Frontal cortex (tissue), 4 donors: Measurements from ENCODE around the gene RAD21L1. TPM values are rescaled to one million over a fixed set of nuclear protein-coding genes. Genes with fewer than 3 reads are reported as not detected.
"Not testable (repeated sequence)": the region's sequence is repeated elsewhere in the genome, so short reads cannot be mapped to it uniquely, and the experiment has no call there.

Experiments
- DNase-seq, 2 donors: peaks; one replicate each; pipeline ENCODE4 v3.0.0; 2012; ENCODE audit warnings: low spot score in 2 of 2
- FAIRE-seq: peaks from 2 replicates; lab custom pipeline; 2012; peaks lifted over from hg19 to GRCh38; lab: Jason Lieb, UNC
- total RNA-seq: library from RNA; depleted of rRNA; stranded (reverse); fragments of >200 nt; gene quantifications from one replicate; pipeline ENCODE4 v1.2.3, GENCODE V29; 2014
- donor health status: control.
- donor health status: control.
- donor health status: control.

RAD21L1 gene
- total RNA-seq, 1 donor from 2014 or later = under 0.01 TPM

- DNase-seq (no peak), FAIRE-seq (no peak)
These were observed 27.1 kb upstream of the RAD21L1 start for GRCh38 chr20:1198751-1199150.

DNA sequence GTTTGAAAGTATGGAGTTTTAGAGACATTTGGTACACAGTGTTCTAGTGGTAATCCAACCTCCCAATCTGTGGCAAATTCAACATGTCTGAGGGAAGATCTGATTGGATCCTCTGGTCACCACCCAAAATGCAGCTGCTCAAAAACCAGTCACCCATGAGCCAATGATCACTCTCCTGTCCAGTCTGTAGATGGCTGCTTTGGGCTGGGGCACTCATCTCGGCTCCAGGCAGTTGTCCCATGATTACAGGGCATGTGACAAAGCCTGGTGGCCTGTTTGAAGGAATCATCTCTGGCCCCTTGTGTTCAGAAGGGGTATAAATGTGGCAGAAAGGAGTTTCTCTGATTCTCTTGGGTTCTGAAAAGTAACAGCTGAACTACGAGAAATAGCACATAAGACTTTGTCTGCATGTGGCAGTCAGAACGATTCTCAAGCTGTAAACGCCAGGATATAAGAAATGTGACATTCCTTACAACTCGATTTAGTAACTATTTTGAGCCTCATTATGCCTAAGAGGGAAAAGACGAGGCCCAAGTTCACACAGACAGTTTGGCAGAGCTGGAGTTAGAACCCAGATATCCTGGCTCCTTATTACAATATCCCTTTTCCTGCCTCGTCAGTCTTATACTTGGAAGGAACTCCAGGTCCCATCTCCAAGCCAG lies 26.5 kb upstream of the RAD21L1 start:
- DNase-seq (no peak), FAIRE-seq (no peak)

GRCh38 chr20:1199964-1200363 lies 25.9 kb upstream of the RAD21L1 start:
- DNase-seq (no peak), FAIRE-seq (no peak)

DNA sequence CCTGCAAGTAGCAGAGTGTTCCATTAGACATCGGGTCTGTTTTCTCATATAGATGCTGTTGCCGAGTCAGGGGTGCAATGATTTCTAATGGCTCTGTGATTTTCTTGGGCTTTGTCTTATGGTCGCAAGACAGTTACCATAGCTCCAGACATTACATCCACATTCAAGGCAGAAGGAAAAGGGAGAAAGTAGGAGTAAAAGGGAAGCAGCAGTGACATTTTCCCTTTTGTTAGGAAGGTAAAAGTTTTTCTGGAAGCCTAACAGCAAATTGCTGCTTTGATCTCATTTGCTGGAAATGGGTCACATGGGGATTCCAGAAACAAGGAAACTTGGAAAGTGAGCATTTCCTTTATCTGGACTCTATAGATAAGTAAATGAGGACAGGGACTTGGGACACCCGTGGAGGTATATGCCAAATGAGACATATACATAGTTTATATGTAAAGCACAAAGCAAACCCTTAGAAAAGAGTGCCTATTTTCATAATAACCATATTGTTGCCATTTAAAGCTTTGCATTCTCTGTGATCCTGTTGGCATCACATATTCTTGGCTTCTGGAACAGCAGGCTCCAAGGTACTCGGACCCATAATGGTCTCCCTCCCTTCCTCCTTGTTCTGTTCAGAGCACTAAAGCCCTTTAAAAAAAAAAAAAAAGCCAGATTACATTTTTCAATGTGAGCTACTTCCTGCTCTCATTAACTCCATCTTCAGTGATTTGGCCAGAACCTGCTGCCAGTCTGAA lies 22.9 kb upstream of the RAD21L1 start, which contains the start of gene C20orf202:
Gene C20orf202 (plus strand): TSS at position 693 of the 743 bp plus-strand sequence. CDS start 132 bp downstream, outside the sequence.
- FAIRE-seq (no peak), DNase-seq (no peak)

- DNase-seq (no peak), FAIRE-seq (no peak)
These were observed 22.2 kb upstream of the RAD21L1 start for GRCh38 chr20:1203630-1204029.

GRCh38 chr20:1204113-1204512 lies 21.7 kb upstream of the RAD21L1 start:
- DNase-seq (no peak), FAIRE-seq (no peak)

DNA sequence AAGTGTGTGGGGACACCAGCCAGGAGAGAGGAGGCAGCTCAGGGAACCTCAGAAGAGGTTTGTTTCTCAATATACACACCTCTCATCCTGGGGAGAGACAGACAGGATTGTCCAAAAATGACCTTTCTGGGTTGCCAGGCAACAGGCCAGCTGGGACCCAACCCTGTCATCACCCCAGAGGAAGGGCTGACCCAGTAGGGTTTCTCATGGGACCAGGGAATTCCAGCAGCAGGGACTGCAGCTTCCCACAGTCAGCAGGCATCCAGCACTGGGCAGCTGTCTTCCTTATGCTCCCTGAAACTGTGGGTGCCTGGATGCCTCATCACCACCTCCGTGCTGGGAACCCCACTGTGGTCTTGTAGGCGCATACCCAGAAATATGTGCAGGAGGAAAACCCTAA lies 21.3 kb upstream of the RAD21L1 start:
- DNase-seq = no peak
- FAIRE-seq = no peak

GRCh38 chr20:1205802-1206201 lies 20.0 kb upstream of the RAD21L1 start:
- no peak for FAIRE-seq
- no peak for DNase-seq

DNA sequence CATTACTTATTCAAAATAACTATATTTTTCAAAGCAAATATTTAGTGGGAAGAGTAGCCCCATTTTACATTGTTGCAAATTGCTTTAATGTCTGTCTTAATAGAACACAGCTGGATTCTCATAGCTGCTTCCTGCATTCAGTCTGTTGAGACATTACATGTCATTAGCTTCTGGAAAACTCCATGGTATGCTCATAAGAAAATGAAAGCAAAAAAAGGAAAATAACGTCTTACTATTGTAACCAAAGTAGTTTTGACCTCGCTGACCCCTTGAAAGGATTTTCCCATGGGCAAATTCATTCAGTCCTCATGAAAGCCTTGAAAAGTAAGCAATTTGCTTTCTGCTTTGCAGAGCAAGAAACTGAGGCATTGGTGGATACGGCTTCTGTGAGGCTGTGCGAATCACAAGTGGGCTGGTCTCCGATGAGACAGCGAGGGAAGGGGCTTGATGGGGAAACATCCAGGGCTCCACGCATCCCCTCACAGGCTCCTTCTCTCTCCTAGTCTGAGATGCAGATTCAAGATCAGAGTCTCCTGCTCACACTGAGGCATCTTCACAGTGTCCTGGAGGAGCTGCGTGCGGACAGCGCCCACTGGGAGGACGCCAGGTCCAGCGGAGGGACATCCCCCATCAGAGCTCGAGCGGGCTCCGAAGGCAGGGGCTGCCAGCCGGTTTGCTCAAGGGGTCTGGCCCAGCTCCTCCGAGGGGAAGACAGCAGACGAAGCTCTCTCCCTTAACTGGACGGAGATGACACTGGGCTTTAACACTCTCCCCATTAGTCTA lies 19.3 kb upstream of the RAD21L1 start:
- no peak for DNase-seq
- no peak for FAIRE-seq

GRCh38 chr20:1207293-1207878 lies 18.5 kb upstream of the RAD21L1 start:
- FAIRE-seq (no peak), DNase-seq (no peak)

DNA sequence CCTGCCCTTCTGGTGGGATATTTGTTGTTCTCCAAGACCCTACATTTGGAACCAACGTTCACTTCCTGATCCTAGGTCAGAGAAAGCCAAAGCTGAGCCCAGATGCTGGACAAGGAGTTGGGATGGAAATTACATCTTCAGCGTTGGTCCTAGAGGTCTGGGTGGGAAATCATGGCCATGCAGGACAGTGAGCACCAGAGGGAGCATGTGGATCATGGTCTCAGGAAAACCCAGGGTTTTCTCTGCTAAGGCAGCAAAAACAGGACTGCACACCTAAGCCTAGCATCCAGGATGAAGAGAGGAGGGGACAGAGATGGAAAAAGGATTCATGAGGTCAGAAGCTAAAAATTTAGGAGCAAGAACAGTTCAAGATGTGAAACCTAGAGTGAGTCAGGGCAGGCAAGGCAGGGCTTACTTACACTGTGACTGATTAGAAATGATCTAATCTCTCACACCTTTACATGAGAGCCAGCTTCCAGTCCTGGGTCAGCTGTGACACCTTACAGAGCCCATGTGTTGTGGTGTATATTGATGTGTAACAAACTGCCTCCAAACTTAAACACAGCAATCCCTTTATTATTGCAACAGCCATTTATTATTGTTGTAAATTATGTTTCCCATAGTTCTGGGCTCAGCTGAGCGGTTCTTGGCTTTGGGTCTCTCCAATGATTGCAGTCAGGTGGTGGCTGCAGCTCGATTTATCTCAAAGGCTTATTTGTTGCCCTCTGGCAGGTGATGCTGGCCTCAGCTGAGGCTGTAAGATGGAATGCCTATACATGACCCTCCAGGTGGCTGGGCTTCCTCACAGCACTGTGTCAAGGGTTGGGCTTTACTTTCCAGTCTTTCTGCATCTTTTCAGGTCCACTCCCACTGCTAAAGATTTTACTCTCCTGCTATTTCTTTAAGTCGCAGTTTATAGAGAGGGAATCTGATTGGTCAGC lies 16.1 kb upstream of the RAD21L1 start:
- DNase-seq (no peak), FAIRE-seq (no peak)

GRCh38 chr20:1210501-1210900 lies 15.3 kb upstream of the RAD21L1 start:
- FAIRE-seq = no peak

GRCh38 chr20:1212023-1212422 lies 13.8 kb upstream of the RAD21L1 start:
- DNase-seq (no peak), FAIRE-seq (no peak)

More at GRCh38 chr20:1210501-1210900, 15.3 kb upstream of the RAD21L1 start:
- DNase-seq = no peak

DNA sequence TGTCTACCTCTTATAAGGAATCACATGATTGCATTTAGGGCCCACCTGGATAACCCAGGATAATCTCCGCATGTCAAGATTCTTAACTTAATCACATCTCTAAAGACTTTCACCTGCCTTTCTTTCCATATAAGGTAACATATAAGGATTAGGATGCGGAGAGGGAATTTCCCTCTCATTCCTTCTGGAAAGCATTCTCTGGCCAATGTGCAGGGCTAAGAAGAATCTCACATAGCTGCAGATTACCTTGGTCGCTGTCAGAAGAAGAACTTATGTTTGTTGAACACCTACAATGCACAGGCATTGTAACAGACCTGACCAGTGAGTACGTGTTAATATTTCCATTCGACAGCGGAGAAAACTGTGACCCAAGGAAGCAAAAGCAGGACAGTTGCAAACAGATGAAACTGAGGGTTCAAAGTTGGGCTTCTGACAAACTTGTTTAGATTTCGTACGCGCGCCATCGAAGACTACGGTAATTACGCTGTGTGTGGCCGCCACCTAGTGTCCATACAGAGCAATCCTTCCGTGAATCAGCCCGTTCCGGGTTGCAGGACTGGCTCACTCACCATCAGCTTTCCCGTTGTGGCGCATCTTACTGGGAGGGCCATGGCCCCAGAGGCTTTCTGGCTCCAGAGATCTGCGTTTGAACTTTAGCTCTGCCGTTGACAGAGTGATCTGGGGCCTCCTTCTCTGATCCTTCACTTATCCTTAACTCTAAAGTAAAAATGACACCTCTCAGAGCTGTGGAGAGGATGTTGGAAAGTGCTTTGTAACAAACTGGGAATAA lies 13.0 kb upstream of the RAD21L1 start:
- FAIRE-seq = no peak
- DNase-seq = peak; percentile 32 to 63

- DNase-seq = no peak
- FAIRE-seq = no peak
These were observed 11.0 kb upstream of the RAD21L1 start for GRCh38 chr20:1214838-1215261.

DNA sequence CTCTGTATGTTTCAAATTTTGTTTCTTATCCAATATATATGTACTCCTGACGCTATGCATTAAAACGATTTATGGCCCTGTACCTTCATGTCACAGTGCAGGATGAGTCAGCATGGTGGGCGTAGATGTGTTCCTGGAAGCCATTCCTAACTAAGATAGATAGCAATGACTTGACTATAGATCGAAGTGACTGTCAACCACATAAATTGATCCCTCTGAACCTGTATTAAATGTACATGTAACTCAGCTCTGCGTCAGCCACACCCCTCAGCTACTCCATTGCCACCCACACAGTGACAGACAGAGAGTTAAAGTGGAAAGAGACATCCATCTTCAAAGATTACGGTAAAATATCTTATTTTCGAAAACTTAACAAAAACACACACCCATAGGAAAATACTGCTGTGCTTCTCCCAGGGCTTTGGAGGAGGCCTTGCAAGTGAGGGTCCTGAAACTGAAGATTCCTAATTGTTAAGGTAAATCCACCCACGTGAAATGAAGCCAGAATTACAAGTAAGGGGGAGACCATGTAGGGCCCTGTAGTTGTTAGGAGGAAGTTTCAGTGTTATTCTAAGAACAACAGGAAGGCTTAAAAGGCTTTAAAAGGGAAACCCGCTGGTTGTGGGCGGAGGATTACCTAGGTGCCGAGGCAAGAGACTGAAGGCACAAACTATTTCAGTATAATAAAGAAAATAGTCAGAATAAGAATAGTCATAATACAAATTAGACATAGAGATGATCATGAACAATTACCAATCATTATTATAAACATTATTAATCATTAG lies 10.3 kb upstream of the RAD21L1 start:
- FAIRE-seq (no peak), DNase-seq (no peak)

DNA sequence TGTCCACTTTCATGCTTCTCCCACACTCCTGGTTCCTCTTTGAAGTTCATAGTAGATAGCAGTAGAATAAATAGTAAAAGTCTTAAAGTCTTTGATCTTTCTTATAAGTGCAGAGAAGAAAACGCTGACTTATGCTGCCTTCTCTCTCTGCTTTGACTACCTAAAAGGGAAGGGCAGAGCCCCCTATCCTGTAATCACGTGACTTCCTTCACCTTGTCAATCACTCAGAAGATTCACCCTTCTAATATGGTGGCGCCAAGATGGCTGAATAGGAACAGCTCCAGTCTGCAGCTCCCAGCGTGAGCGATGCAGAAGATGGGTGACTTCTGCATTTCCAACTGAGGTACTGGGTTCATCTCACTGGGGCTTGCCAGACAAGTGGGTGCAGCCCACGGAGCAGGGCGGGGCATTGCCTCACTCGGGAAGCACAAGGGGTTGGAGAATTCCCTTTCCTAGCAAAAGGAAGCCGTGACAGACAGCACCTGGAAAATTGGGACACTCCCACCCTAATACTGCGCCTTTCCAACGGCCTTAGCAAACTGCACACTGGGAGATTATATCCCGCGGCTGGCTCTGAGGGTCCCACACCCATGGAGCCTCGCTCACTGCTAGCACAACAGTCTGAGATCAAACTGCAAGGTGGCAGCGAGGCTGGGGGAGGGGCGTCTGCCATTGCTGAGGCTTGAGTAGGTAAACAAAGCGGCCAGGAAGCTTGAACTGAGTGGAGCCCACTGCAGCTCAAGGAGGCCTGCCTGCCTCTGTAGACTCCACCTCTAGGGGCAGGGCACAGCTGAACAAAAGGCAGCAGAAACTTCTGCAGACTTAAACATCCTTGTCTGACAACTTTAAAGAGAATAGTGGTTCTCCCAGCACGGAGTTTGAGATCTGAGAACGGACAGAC lies 9.1 kb upstream of the RAD21L1 start:
- not testable (repeated sequence) for DNase-seq, FAIRE-seq
